IMR-90 (cell line): Measurements from ENCODE around the gene PES1. TPM values are rescaled to one million over a fixed set of nuclear protein-coding genes. Genes with fewer than 3 reads are reported as not detected.

Source experiments
- ATAC-seq: fragments of 200-7000 bp; cut with Tn5 transposase; 2 replicates; pipeline ENCODE4 v1.9.1; 2020; ENCODE audit warnings: low read depth, mild to moderate bottlenecking, moderate library complexity
- BruUV-seq: library from RNA; stranded (reverse); fragments of 400-500 nt; replicated peaks from 2 replicates; lab custom pipeline; 2021; lab: Mats Ljungman, UMichigan
- CTCF ChIA-PET: fragments of 300-600 bp; formaldehyde crosslinking; extraction: SDS; loops from one replicate; lab custom pipeline; 2021; ENCODE audit warnings: antibody characterized with exemption; lab: Yijun Ruan, JAX
- POLR2A ChIA-PET: fragments of 300-600 bp; sonication (Branson Sonifier 250); formaldehyde crosslinking; loops from one replicate; lab custom pipeline; 2022; ENCODE audit warnings: antibody characterized with exemption; ENCODE audit not compliant: unreplicated experiment; lab: Charles Lee
- DNase-seq: peaks from one replicate; pipeline ENCODE4 v3.0.0; 2013
- H2AFZ ChIP-seq: replicated peaks from 2 replicates; pipeline ENCODE3; 2013; ENCODE audit warnings: low read length, mild to moderate bottlenecking; ENCODE audit not compliant: poor library complexity
- H2AK5ac ChIP-seq: 2 replicates; pipeline ENCODE4 v1.6.1; 2013; ENCODE audit warnings: low read depth, low read length, inconsistent platforms
- H2AK9ac ChIP-seq: replicated peaks from 2 replicates; pipeline ENCODE3; 2013; ENCODE audit warnings: mild to moderate bottlenecking, low read depth, low read length, moderate library complexity; ENCODE audit not compliant: poor library complexity
- H2BK120ac ChIP-seq: 2 replicates; pipeline ENCODE4 v1.6.1; 2013; ENCODE audit warnings: low read depth, low read length, inconsistent platforms
- H2BK15ac ChIP-seq: 3 replicates; pipeline ENCODE4 v1.6.1; 2013; ENCODE audit warnings: low read depth, low read length, inconsistent platforms
- H2BK20ac ChIP-seq: 2 replicates; pipeline ENCODE4 v1.6.1; 2013; ENCODE audit warnings: low read depth, mild to moderate bottlenecking, inconsistent platforms, low read length, moderate library complexity
- H2BK5ac ChIP-seq: 2 replicates; pipeline ENCODE4 v1.6.1; 2013; ENCODE audit warnings: mild to moderate bottlenecking, low read depth, low read length, inconsistent platforms; ENCODE audit not compliant: poor library complexity, severe bottlenecking
- H3K14ac ChIP-seq: replicated peaks from 2 replicates; pipeline ENCODE4 v1.6.1; 2013; ENCODE audit warnings: low read depth, low read length, inconsistent platforms
- H3K18ac ChIP-seq: 2 replicates; pipeline ENCODE4 v1.6.1; 2013; ENCODE audit warnings: low read depth, low read length, control low read depth
- H3K23ac ChIP-seq: 2 replicates; pipeline ENCODE4 v1.6.1; 2013; ENCODE audit warnings: low read depth, low read length, inconsistent platforms
- H3K27ac ChIP-seq: 2 replicates; pipeline ENCODE4 v1.5.1; 2013; ENCODE audit warnings: mild to moderate bottlenecking, control low read depth, low read length; ENCODE audit not compliant: insufficient read depth
- H3K27me3 ChIP-seq: 2 replicates; pipeline ENCODE4 v1.6.1; 2013; ENCODE audit warnings: low read length; ENCODE audit not compliant: control insufficient read depth, insufficient read depth
- H3K36me3 ChIP-seq: 2 replicates; pipeline ENCODE4 v1.6.1; 2013; ENCODE audit warnings: low read length, mixed read lengths; ENCODE audit not compliant: control insufficient read depth, insufficient read depth
- H3K4ac ChIP-seq: 2 replicates; pipeline ENCODE4 v1.6.1; 2013; ENCODE audit warnings: low read depth, low read length, inconsistent platforms
- H3K4me1 ChIP-seq: 2 replicates; pipeline ENCODE4 v1.6.1; 2013; ENCODE audit warnings: low read length, mixed read lengths; ENCODE audit not compliant: control insufficient read depth, insufficient read depth
- H3K4me2 ChIP-seq: 2 replicates; pipeline ENCODE4 v1.6.1; 2013; ENCODE audit warnings: low read depth, mild to moderate bottlenecking, control low read depth, low read length, moderate library complexity
- H3K4me3 ChIP-seq: 2 replicates; pipeline ENCODE4 v1.5.1; 2013; ENCODE audit warnings: low read depth, mild to moderate bottlenecking, control low read depth, low read length, moderate library complexity; ENCODE audit not compliant: insufficient read depth
- H3K56ac ChIP-seq: 2 replicates; pipeline ENCODE4 v1.6.1; 2013; ENCODE audit warnings: low read length, inconsistent platforms; ENCODE audit not compliant: insufficient read depth; ENCODE audit errors: extremely low read depth
- H3K79me1 ChIP-seq, 2 experiments: 2 replicates each; pipeline ENCODE4 v1.6.1; 2013; ENCODE audit warnings: low read length in 2 of 2, inconsistent platforms in 1 of 2, low read depth in 1 of 2
- H3K9ac ChIP-seq: 2 replicates; pipeline ENCODE4 v1.6.1; 2013; ENCODE audit warnings: low read depth, low read length, control low read depth
- H3K9me1 ChIP-seq: 2 replicates; pipeline ENCODE4 v1.6.1; 2013; ENCODE audit warnings: low read length, inconsistent platforms; ENCODE audit not compliant: insufficient read depth
- H3K9me3 ChIP-seq: 2 replicates; pipeline ENCODE4 v1.6.1; 2013; ENCODE audit warnings: low read length; ENCODE audit not compliant: control insufficient read depth, insufficient read depth
- H4K20me1 ChIP-seq: 2 replicates; pipeline ENCODE4 v1.6.1; 2013; ENCODE audit warnings: low read length, inconsistent platforms; ENCODE audit not compliant: insufficient read depth
- H4K5ac ChIP-seq: 2 replicates; pipeline ENCODE4 v1.6.1; 2013; ENCODE audit warnings: mild to moderate bottlenecking, low read depth, low read length, control low read depth
- H4K8ac ChIP-seq, 2 experiments: 2 replicates each; pipeline ENCODE4 v1.6.1; 2013; ENCODE audit warnings: low read depth in 2 of 2, low read length in 2 of 2, control low read depth in 1 of 2, inconsistent platforms in 1 of 2
- H4K91ac ChIP-seq: 2 replicates; pipeline ENCODE4 v1.6.1; 2013; ENCODE audit warnings: low read depth, low read length, inconsistent platforms; ENCODE audit not compliant: insufficient read depth
- BHLHE40 ChIP-seq: fragments of 150-350 bp; IDR thresholded peaks from 2 replicates; pipeline ENCODE4 v1.6.1; 2016; ENCODE audit warnings: mild to moderate bottlenecking, low read depth, low read length
- CEBPB ChIP-seq: IDR thresholded peaks from 2 replicates; pipeline ENCODE4 v1.6.1; 2012; ENCODE audit warnings: low read depth, low read length, improper control_type of control experiment
- CHD1 ChIP-seq: IDR thresholded peaks from 2 replicates; pipeline ENCODE4 v1.6.1; 2012; ENCODE audit warnings: low read depth, low read length, improper control_type of control experiment
- FOS ChIP-seq: fragments of 150-350 bp; IDR thresholded peaks from 2 replicates; pipeline ENCODE4 v1.6.1; 2016; ENCODE audit warnings: low read depth, low read length
- MAFK ChIP-seq: IDR thresholded peaks from 2 replicates; pipeline ENCODE4 v1.6.1; 2012; ENCODE audit warnings: low read depth, low read length, improper control_type of control experiment
- MAZ ChIP-seq: IDR thresholded peaks from 2 replicates; pipeline ENCODE4 v1.6.1; 2012; ENCODE audit warnings: low read depth, mild to moderate bottlenecking, low read length, improper control_type of control experiment, moderate library complexity, borderline replicate concordance
- MXI1 ChIP-seq: IDR thresholded peaks from 2 replicates; pipeline ENCODE4 v1.6.1; 2012; ENCODE audit warnings: low read depth, mild to moderate bottlenecking, low read length, moderate library complexity, borderline replicate concordance
- NFE2L2 ChIP-seq: fragments of 150-350 bp; IDR thresholded peaks from 2 replicates; pipeline ENCODE4 v1.6.1; 2016; ENCODE audit warnings: low read depth, mild to moderate bottlenecking, low read length
- POLR2A ChIP-seq: IDR thresholded peaks from 2 replicates; pipeline ENCODE4 v1.6.1; 2012; ENCODE audit warnings: mild to moderate bottlenecking, low read depth, low read length
- RAD21 ChIP-seq: IDR thresholded peaks from 2 replicates; pipeline ENCODE4 v1.6.1; 2012; ENCODE audit warnings: low read length, improper control_type of control experiment
- RFX5 ChIP-seq: IDR thresholded peaks from 2 replicates; pipeline ENCODE4 v1.8.0; 2012; ENCODE audit warnings: low read depth, mild to moderate bottlenecking, low read length, moderate library complexity
- SMC3 ChIP-seq: fragments of 150-350 bp; IDR thresholded peaks from 2 replicates; pipeline ENCODE4 v1.6.1; 2016; ENCODE audit warnings: low read depth, mild to moderate bottlenecking, antibody characterized with exemption, low read length, moderate library complexity
- WGBS, 2 experiments: methylation state at CpG; one replicate each; pipeline versions ENCODE4 v1.1.5 to v1.1.7; 2013; ENCODE audit warnings: missing lambda C conversion rate in 2 of 2; ENCODE audit not compliant: insufficient read length in 1 of 2; ENCODE audit errors: extremely low coverage in 2 of 2; 5-methylcytosine and 5-hydroxymethylcytosine counted together
- dilution Hi-C: fragments of 300-500 bp; cut with HindIII; formaldehyde crosslinking; loops from one replicate; pipeline ENCODE4 v1.14.3; 2018; ENCODE audit warnings: low sequenced_read_pairs; ENCODE audit not compliant: unreplicated experiment
- in situ Hi-C: fragments of 300-500 bp; cut with MboI; formaldehyde crosslinking; loops from 3 replicates; pipeline ENCODE4 v1.14.3; 2019; ENCODE audit warnings: low sequenced_read_pairs, inconsistent platforms, mixed read lengths
- intact Hi-C: fragments of 100-400 bp; cut with micrococcal nuclease; formaldehyde crosslinking; loops from 2 replicates; pipeline ENCODE4 v1.10.0; 2022
- polyA plus RNA-seq, 3 experiments: library from polyadenylated mRNA; depleted of rRNA; stranded (reverse); fragments of >200 nt; gene quantifications; 2 replicates each; pipeline ENCODE4 v1.2.3, GENCODE V29; 2012; ENCODE audit warnings: low replicate concordance in 1 of 3
- total RNA-seq: library from RNA; depleted of rRNA; stranded (reverse); fragments of >200 nt; gene quantifications from 2 replicates; pipeline ENCODE4 v1.2.3, GENCODE V29; 2012
- TF ChIP-seq, protein P1 (sequence below): fragments of 150-350 bp; IDR thresholded peaks from 2 replicates; pipeline ENCODE4 v1.6.1; 2017; ENCODE audit warnings: mild to moderate bottlenecking, antibody characterized with exemption, low read length, low read depth
- TF ChIP-seq, protein P2 (sequence below): fragments of 150-350 bp; IDR thresholded peaks from 2 replicates; pipeline ENCODE4 v1.6.1; 2016; ENCODE audit warnings: low read depth, mild to moderate bottlenecking, low read length, moderate library complexity, borderline replicate concordance
- TF ChIP-seq, protein P3 (sequence below): conservative IDR thresholded peaks from 2 replicates; pipeline ENCODE4 v1.5.1; 2012; ENCODE audit warnings: mild to moderate bottlenecking, low read depth, low read length, improper control_type of control experiment

Gene PES1
- total and polyA plus RNA-seq, 2 of the 4 experiments (the other 2 are of a cell fraction) = 120 to 142 TPM

DNA sequence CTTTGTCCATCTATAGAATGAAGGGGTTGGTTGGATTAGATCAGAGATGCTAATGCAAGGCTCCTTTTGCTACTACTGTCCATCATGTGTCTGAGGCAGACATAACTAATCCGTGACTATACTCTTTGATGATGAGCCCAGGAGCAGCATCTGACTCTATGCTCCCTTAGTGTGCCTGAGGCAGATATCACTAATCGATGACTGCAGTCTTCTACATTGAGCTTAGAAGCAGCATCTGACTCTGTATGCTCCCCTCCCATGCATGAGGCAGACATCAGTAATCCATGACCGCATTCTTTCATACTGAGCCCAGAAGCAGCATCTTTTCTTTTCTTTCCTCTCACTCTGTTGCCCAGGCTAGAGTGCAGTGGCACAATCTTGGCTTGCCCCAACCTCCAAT, 19.5 kb upstream of the PES1 start:
- no peaks in the 10 kb centered on the region for H4K20me1 ChIP-seq
- no peak overlapping the region for H2AK5ac ChIP-seq
- no peak overlapping the region for H3K14ac ChIP-seq
- no peak overlapping the region for H2BK5ac ChIP-seq
- ChIA-PET POLR2A (no interaction called here), CTCF (no interaction called here)
- H3K4me2 ChIP-seq = no peak overlapping the region
- DNase-seq = peak; percentile 26
- peaks cover 14% of the 10 kb centered on the region for H3K4me1 ChIP-seq
- peaks cover 11% of the 10 kb centered on the region for H3K9me1 ChIP-seq
- no peak for ATAC-seq
- H3K9ac ChIP-seq = no peak overlapping the region
- H3K9me3 ChIP-seq = no peaks in the 10 kb centered on the region
- H4K8ac ChIP-seq = no peak overlapping the region
- H3K36me3 ChIP-seq = no peaks in the 10 kb centered on the region
- H3K27ac ChIP-seq = no peak overlapping the region
- no peak overlapping the region for H2BK120ac ChIP-seq
- 94% methylated on average over 2 of the region's 3 CpGs; no CpG with 5 or more reads in 1 of the 2 experiments for WGBS, 2 experiments
- in situ Hi-C loops = loop anchor here (10.0 kb wide), 1 partner anchor 294 kb away; no protein-coding TSS in a partner anchor
- no peak overlapping the region for H2AFZ ChIP-seq
- no peak overlapping the region for H2BK15ac ChIP-seq
- no peaks in the 10 kb centered on the region for H3K27me3 ChIP-seq
- no peak overlapping the region for H2BK20ac ChIP-seq
- no peak overlapping the region for H4K5ac ChIP-seq
- no peak overlapping the region for H3K4ac ChIP-seq
- H3K23ac ChIP-seq = no peak overlapping the region
- no TSS peak for BruUV-seq
- TF ChIP-seq POLR2A (no peak), SMC3 (no peak), MAFK (no peak), CEBPB (no peak), BHLHE40 (no peak), RFX5 (no peak), MAZ (no peak), MXI1 (no peak), FOS (no peak), RAD21 (no peak), NFE2L2 (no peak), CHD1 (no peak)
- TF ChIP-seq, protein P1, sequence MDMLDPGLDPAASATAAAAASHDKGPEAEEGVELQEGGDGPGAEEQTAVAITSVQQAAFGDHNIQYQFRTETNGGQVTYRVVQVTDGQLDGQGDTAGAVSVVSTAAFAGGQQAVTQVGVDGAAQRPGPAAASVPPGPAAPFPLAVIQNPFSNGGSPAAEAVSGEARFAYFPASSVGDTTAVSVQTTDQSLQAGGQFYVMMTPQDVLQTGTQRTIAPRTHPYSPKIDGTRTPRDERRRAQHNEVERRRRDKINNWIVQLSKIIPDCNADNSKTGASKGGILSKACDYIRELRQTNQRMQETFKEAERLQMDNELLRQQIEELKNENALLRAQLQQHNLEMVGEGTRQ = no peak
- TF ChIP-seq, protein P2, sequence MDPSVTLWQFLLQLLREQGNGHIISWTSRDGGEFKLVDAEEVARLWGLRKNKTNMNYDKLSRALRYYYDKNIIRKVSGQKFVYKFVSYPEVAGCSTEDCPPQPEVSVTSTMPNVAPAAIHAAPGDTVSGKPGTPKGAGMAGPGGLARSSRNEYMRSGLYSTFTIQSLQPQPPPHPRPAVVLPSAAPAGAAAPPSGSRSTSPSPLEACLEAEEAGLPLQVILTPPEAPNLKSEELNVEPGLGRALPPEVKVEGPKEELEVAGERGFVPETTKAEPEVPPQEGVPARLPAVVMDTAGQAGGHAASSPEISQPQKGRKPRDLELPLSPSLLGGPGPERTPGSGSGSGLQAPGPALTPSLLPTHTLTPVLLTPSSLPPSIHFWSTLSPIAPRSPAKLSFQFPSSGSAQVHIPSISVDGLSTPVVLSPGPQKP = no peak
- TF ChIP-seq, protein P3, sequence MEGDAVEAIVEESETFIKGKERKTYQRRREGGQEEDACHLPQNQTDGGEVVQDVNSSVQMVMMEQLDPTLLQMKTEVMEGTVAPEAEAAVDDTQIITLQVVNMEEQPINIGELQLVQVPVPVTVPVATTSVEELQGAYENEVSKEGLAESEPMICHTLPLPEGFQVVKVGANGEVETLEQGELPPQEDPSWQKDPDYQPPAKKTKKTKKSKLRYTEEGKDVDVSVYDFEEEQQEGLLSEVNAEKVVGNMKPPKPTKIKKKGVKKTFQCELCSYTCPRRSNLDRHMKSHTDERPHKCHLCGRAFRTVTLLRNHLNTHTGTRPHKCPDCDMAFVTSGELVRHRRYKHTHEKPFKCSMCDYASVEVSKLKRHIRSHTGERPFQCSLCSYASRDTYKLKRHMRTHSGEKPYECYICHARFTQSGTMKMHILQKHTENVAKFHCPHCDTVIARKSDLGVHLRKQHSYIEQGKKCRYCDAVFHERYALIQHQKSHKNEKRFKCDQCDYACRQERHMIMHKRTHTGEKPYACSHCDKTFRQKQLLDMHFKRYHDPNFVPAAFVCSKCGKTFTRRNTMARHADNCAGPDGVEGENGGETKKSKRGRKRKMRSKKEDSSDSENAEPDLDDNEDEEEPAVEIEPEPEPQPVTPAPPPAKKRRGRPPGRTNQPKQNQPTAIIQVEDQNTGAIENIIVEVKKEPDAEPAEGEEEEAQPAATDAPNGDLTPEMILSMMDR = no peak
- H2AK9ac ChIP-seq = no peak overlapping the region
- H3K56ac ChIP-seq = no peak overlapping the region
- no peak overlapping the region for H4K91ac ChIP-seq
- H3K18ac ChIP-seq = no peak overlapping the region
- no peak overlapping the region for H3K4me3 ChIP-seq
- H3K79me1 ChIP-seq = no peaks in the 10 kb centered on the region; a peak in 1 of 4 replicates
- intact Hi-C loops = no loop called here
- dilution Hi-C loops = no loop called here
